ENCODE measurements around the gene COX14. TPM values are rescaled to one million over a fixed set of nuclear protein-coding genes. Genes with fewer than 3 reads are reported as not detected.

Gene COX14
- polyA plus RNA-seq, 1 experiment: 77.0 TPM

DNA sequence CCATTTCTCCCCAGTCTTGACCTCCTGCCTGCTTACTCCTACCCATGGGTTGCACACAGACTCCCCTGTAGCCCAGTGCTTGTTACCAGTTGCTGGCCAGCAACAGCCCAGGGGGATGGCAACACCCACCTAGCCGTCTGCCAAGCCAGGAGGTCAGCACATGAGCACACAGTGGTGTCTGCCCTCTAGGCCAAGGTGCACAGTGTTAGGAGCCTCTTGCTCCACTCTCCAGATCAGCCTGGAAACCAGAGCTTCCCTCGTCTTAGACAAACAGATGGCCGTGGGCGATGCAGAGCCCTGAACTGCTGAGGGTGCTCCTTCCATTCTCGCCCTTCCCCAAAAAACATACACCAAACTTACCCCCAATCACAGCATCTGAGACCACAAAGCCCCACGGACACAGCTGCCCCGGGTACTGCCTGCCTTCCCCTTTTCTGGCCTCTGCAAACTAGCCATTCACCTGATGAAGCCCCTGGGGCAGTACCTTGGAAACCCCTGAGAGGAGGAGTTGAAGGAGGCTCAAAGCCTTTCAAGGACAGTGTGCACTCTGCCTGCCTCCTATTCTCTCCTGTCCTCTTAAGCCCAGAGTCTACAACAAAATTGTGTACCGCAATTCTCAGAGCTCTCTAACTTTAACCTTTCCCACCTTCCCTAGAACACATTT, 9.3 kb upstream of the COX14 start:
- Histone ChIP-seq H3K27me3 (ENCODE audit: control insufficient read depth, insufficient read depth, low read length) (peaks cover 5% of the 10 kb centered on the region), H3K4me3 (ENCODE audit: low read depth, low read length) (no peak overlapping the region), H3K9me3 (ENCODE audit: control insufficient read depth, insufficient read depth, low read length) (no peaks in the 10 kb centered on the region), H3K27ac (ENCODE audit: low read depth, low read length) (no peak overlapping the region)
- no peak for DNase-seq (ENCODE audit: low read depth, low spot score)
- ChIA-PET CTCF (interaction anchor here (0.6 to 4.3 kb wide), 10 partner anchors 8 to 212 kb away, joined by 3 to 46 read pairs (median 6); partner anchors contain the start of gene COX14), POLR2A (interaction anchor here (1.4 kb wide), 1 partner anchor 9 kb away, joined by 7 read pairs; the partner anchor contains the start of gene COX14)
- TF ChIP-seq, protein P1, sequence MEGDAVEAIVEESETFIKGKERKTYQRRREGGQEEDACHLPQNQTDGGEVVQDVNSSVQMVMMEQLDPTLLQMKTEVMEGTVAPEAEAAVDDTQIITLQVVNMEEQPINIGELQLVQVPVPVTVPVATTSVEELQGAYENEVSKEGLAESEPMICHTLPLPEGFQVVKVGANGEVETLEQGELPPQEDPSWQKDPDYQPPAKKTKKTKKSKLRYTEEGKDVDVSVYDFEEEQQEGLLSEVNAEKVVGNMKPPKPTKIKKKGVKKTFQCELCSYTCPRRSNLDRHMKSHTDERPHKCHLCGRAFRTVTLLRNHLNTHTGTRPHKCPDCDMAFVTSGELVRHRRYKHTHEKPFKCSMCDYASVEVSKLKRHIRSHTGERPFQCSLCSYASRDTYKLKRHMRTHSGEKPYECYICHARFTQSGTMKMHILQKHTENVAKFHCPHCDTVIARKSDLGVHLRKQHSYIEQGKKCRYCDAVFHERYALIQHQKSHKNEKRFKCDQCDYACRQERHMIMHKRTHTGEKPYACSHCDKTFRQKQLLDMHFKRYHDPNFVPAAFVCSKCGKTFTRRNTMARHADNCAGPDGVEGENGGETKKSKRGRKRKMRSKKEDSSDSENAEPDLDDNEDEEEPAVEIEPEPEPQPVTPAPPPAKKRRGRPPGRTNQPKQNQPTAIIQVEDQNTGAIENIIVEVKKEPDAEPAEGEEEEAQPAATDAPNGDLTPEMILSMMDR (IDR thresholded peaks at IDR 0.05; ENCODE audit: low read depth, low read length): no peak

- Histone ChIP-seq H3K27me3 (ENCODE audit: control insufficient read depth, insufficient read depth, low read length) (peaks cover 5% of the 10 kb centered on the region), H3K27ac (ENCODE audit: low read depth, low read length) (no peak overlapping the region), H3K4me3 (ENCODE audit: low read depth, low read length) (no peak overlapping the region), H3K9me3 (ENCODE audit: control insufficient read depth, insufficient read depth, low read length) (no peaks in the 10 kb centered on the region)
- TF ChIP-seq, protein P1 (IDR thresholded peaks at IDR 0.05; ENCODE audit: low read depth, low read length): no peak
- no peak for DNase-seq (ENCODE audit: low read depth, low spot score)
- ChIA-PET CTCF (interaction anchor here (1.6 to 4.3 kb wide), 5 partner anchors 8 to 136 kb away, joined by 4 to 46 read pairs (median 6); partner anchors contain the start of gene COX14), POLR2A (interaction anchor here (1.4 kb wide), 1 partner anchor 9 kb away, joined by 7 read pairs; the partner anchor contains the start of gene COX14)
Measured at GRCh38 chr12:50103351-50103750, 8.7 kb upstream of the COX14 start.

- TF ChIP-seq, protein P1 (IDR thresholded peaks at IDR 0.05; ENCODE audit: low read depth, low read length): no peak
- no peak within 1 kb of the TSS for H3K4me3 ChIP-seq (ENCODE audit: low read depth, low read length)
- DNase-seq (ENCODE audit: low read depth, low spot score): no peak
- no peaks in the 10 kb centered on the region for H3K9me3 ChIP-seq (ENCODE audit: control insufficient read depth, insufficient read depth, low read length)
- H3K27me3 ChIP-seq (ENCODE audit: control insufficient read depth, insufficient read depth, low read length): peaks cover 5% of the 10 kb centered on the region
- POLR2A ChIA-PET: interaction anchor here (0.6 to 1.4 kb wide), 2 partner anchors 8 to 26 kb away, joined by 7 read pairs; partner anchors contain the start of gene COX14
- H3K27ac ChIP-seq (ENCODE audit: low read depth, low read length): no peak within 1 kb of the TSS
- CTCF ChIA-PET: interaction anchor here (1.6 to 4.3 kb wide), 5 partner anchors 7 to 137 kb away, joined by 4 to 46 read pairs (median 6); partner anchors contain the start of gene COX14
Measured at GRCh38 chr12:50103767-50104321, 8.2 kb upstream of the COX14 start, which contains the start of gene GPD1. TSS of gene GPD1 (plus strand) at chr12:50104008. CDS start at chr12:50104051, 43 bp downstream.

DNA sequence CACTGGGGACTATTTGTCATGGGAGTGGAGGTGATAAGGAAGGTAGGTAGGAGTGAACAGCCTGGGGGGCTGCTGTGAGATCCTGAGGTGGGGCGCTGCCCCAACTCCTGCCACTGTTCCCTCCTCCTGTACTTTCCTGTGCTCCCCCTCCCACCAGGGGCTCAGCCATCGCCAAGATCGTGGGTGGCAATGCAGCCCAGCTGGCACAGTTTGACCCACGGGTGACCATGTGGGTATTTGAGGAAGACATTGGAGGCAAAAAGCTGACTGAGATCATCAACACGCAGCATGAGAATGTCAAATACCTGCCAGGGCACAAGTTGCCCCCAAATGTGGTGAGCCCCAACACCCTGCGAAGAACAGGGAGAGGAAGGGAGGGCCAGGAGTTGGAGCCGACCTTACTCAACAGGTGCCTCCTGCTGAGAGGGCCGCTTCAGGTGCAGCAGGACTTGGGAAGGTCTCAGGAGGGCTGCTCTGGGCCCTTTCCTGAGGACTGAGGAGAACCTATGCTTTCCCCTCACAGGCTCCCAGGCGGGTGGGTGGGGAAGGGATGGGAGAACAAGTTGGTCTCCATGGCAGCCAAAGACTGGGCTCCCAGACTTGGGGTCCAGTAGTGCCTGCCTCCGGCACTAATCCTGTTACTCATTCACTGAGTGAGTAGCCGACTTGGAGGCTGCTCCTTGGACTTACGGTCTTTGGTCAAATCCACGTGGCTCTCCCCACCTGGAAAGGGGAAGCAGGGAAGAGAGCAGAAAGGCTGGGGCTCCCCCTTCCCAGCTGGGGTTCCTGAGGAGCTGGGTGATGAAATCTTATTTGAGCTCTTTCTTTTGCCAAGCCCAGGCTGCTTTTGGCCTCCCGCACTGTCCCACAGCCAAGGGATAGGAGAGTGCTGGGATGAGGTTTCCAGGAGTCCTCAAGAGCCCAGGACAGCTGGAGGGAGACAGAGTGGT, 7.3 kb upstream of the COX14 start:
- no peak for DNase-seq (ENCODE audit: low read depth, low spot score)
- ChIA-PET CTCF (interaction anchor here (1.0 to 2.8 kb wide), 5 partner anchors 15 to 138 kb away, joined by 3 to 11 read pairs (median 5); no protein-coding TSS in a partner anchor), POLR2A (interaction anchor here (0.6 to 1.4 kb wide), 3 partner anchors 7 to 25 kb away, joined by 3 to 7 read pairs (median 7); partner anchors contain the start of genes COX14 and SMARCD1)
- H3K9me3 ChIP-seq (ENCODE audit: control insufficient read depth, insufficient read depth, low read length): no peaks in the 10 kb centered on the region
- H3K27ac ChIP-seq (ENCODE audit: low read depth, low read length): no peak overlapping the region
- TF ChIP-seq, protein P1 (IDR thresholded peaks at IDR 0.05; ENCODE audit: low read depth, low read length): no peak
- H3K4me3 ChIP-seq (ENCODE audit: low read depth, low read length): no peak overlapping the region
- peaks cover 5% of the 10 kb centered on the region for H3K27me3 ChIP-seq (ENCODE audit: control insufficient read depth, insufficient read depth, low read length)

All from AG04450 (cell line).